Measurements from ENCODE around the gene SLC43A1. TPM values are rescaled to one million over a fixed set of nuclear protein-coding genes. Genes with fewer than 3 reads are reported as not detected.

SLC43A1 gene
- total RNA-seq, 6 donors from 2014 or later: 7.1 to 72.3 (median 13.9) TPM

- Histone ChIP-seq H3K36me3 (peaks cover 5 to 55% (median 16%) of the 10 kb centered on the region in 4 donors), H3K27me3 (no peaks in the 10 kb centered on the region), H3K9me3 (no peaks in the 10 kb centered on the region), H3K27ac (no peak overlapping the region), H3K4me3 (no peak overlapping the region), H3K4me1 (no peaks in the 10 kb centered on the region)
- DNase-seq (peak in 1 of 2 donors; percentile 84), ATAC-seq (ENCODE audit: low FRiP score in 2 of 2) (peak in 1 of 2 donors; percentile 68)
- TF ChIP-seq, protein P1, sequence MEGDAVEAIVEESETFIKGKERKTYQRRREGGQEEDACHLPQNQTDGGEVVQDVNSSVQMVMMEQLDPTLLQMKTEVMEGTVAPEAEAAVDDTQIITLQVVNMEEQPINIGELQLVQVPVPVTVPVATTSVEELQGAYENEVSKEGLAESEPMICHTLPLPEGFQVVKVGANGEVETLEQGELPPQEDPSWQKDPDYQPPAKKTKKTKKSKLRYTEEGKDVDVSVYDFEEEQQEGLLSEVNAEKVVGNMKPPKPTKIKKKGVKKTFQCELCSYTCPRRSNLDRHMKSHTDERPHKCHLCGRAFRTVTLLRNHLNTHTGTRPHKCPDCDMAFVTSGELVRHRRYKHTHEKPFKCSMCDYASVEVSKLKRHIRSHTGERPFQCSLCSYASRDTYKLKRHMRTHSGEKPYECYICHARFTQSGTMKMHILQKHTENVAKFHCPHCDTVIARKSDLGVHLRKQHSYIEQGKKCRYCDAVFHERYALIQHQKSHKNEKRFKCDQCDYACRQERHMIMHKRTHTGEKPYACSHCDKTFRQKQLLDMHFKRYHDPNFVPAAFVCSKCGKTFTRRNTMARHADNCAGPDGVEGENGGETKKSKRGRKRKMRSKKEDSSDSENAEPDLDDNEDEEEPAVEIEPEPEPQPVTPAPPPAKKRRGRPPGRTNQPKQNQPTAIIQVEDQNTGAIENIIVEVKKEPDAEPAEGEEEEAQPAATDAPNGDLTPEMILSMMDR (IDR thresholded peaks at IDR 0.05): peak; percentile 32 to 67 (median 56)
- no peak for TF ChIP-seq POLR2A (IDR thresholded peaks at IDR 0.05)
- 78 to 79% methylated on average over 7 to 10 of the region's 11 CpGs for WGBS, 2 donors
Observed at GRCh38 chr11:57491371-57492061, 24.0 kb downstream of the SLC43A1 start.

DNA sequence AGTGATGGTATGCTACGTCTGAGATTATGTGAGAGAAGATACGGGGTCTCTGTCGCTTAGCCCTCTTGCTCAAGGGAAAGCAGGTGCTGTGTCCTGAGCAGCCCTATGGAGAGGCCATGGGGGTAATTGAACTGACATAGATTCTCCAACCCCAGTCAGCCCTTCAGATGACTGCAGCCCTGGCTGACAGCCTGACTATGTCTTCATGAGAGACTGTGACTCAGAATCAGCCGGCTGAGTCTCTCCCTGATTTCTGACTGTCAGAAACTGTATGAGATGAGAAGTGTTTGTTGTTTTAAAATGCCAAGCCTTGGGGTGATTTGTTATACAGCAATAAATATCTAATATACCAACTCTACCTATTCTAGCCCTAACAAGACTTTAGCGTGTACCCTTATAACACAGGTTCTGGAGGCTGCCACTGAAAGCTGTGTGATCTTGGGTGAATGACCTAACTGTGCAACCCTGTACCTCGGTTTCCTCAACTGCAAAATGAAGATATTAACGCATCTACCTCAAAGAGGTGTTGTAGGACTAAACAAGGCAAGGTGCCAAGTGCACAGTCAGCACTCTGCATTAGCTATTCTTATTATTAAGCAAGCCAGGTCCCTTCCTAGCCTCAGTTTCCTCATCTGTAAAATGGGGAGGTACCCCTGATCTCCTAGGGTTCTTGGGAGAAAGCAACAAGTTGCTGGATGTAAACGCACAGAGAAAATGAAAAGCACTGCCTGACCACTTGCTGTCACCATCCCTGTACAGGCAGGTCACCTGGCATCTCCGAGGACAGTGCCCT lies 24.9 kb downstream of the SLC43A1 start:
- 90 to 91% methylated on average over 9 of the region's 9 CpGs for WGBS, 2 donors
- no peak overlapping the region for H3K27ac ChIP-seq
- peaks cover 5 to 59% (median 18%) of the 10 kb centered on the region in 4 donors for H3K36me3 ChIP-seq
- no peaks in the 10 kb centered on the region for H3K9me3 ChIP-seq
- DNase-seq (no peak), ATAC-seq (ENCODE audit: low FRiP score in 2 of 2) (no peak)
- H3K4me1 ChIP-seq: no peaks in the 10 kb centered on the region
- TF ChIP-seq EP300 (IDR thresholded peaks at IDR 0.05): no peak
- no peak for TF ChIP-seq POLR2A (IDR thresholded peaks at IDR 0.05)
- TF ChIP-seq, protein P1 (IDR thresholded peaks at IDR 0.05): no peak
- TF ChIP-seq POLR2AphosphoS5 (IDR thresholded peaks at IDR 0.05): no peak
- H3K4me3 ChIP-seq: no peak overlapping the region
- no peaks in the 10 kb centered on the region for H3K27me3 ChIP-seq

GRCh38 chr11:57487920-57488659 lies 27.4 kb downstream of the SLC43A1 start:
- ATAC-seq (ENCODE audit: low FRiP score in 2 of 2): no peak
- WGBS, 2 donors: 84 to 90% methylated on average over 6 of the region's 6 CpGs
- DNase-seq: no peak
- TF ChIP-seq EP300 (IDR thresholded peaks at IDR 0.05) (no peak), POLR2A (IDR thresholded peaks at IDR 0.05) (no peak), POLR2AphosphoS5 (IDR thresholded peaks at IDR 0.05) (no peak)
- TF ChIP-seq, protein P1 (IDR thresholded peaks at IDR 0.05): no peak
- peaks cover 4 to 9% (median 6%) of the 10 kb centered on the region in 4 donors for H3K4me1 ChIP-seq
- H3K36me3 ChIP-seq: peaks cover 5 to 77% (median 23%) of the 10 kb centered on the region in 4 donors
- H3K27me3 ChIP-seq: peaks cover 0 to 2% (median 1%) of the 10 kb centered on the region in 4 donors
- H3K9me3 ChIP-seq: no peaks in the 10 kb centered on the region
- no peak overlapping the region for H3K4me3 ChIP-seq
- H3K27ac ChIP-seq: no peak overlapping the region

DNA sequence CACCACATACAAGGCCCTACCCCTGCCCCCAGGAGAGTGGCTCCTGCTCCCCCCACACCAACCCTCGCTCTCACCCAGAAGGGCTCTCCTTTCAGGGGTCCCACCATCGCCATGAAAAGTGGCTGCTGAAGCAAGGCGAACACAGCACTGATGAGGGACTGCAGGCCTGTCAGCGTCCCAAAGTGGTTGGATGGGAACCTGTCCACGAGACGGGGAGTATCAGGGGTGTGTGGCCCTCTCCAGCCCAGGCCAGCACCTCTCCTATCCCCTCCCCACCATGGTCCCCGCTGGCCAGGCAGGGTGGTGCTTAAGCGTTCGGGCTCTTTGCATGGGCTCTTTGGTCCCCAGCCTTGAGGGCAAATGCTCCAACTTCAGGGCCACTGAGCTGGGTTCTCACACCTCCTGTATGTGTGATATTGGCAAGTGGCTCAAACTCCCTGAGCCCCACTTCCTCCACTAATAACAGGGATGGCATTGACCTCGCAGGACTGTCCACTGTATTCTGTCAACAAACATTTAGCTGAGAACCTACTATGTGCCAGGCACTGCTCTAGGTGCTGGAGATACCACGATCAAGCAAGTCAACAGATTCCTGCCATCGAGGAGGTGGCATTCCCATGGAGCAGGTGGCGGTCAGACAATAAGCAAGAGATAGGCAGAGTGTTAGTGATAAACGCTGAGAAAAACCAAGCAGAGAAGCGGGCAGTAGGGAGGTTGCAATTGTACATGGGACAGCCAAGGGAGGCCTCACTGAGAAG lies 28.3 kb downstream of the SLC43A1 start:
- no peak overlapping the region for H3K4me3 ChIP-seq
- TF ChIP-seq POLR2AphosphoS5 (IDR thresholded peaks at IDR 0.05) (no peak), POLR2A (IDR thresholded peaks at IDR 0.05) (no peak), EP300 (IDR thresholded peaks at IDR 0.05) (no peak)
- TF ChIP-seq, protein P1 (IDR thresholded peaks at IDR 0.05): no peak
- peaks cover 13 to 18% (median 15%) of the 10 kb centered on the region in 4 donors for H3K4me1 ChIP-seq
- WGBS, 2 donors: 90 to 97% methylated on average over 12 to 13 of the region's 15 CpGs
- H3K27ac ChIP-seq: no peak overlapping the region
- no peaks in the 10 kb centered on the region for H3K9me3 ChIP-seq
- ATAC-seq (ENCODE audit: low FRiP score in 2 of 2) (no peak), DNase-seq (no peak)
- peaks cover 0 to 10% (median 10%) of the 10 kb centered on the region in 4 donors for H3K27me3 ChIP-seq
- peaks cover 5 to 77% (median 23%) of the 10 kb centered on the region in 4 donors for H3K36me3 ChIP-seq
